ACC112 (cell line): ENCODE data around the gene RBM10.

Experiments used
- H2AFZ ChIP-seq: fragments of 200-600 bp; sonication (generic); one replicate; pipeline ENCODE4 v1.6.0; 2017; ENCODE audit warnings: antibody characterized with exemption, low read length; ENCODE audit not compliant: unreplicated experiment
- H3K27ac ChIP-seq: fragments of 200-600 bp; sonication (generic); 2 replicates; pipeline ENCODE4 v1.5.1; 2014; ENCODE audit warnings: low read depth, mild to moderate bottlenecking, antibody characterized with exemption, low read length, moderate library complexity
- H3K27me3 ChIP-seq: fragments of 200-600 bp; sonication (generic); 2 replicates; pipeline ENCODE4 v1.6.1; 2014; ENCODE audit warnings: mild to moderate bottlenecking, antibody characterized with exemption, low read length, moderate library complexity, mixed read lengths; ENCODE audit not compliant: insufficient read depth
- H3K36me3 ChIP-seq: fragments of 200-600 bp; sonication (generic); 2 replicates; pipeline ENCODE4 v1.6.1; 2016; ENCODE audit warnings: mild to moderate bottlenecking, antibody characterized with exemption, low read length, moderate library complexity, mixed read lengths; ENCODE audit not compliant: insufficient read depth
- H3K4me1 ChIP-seq: fragments of 200-600 bp; sonication (generic); one replicate; pipeline ENCODE4 v1.6.1; 2016; ENCODE audit warnings: low read length, mixed read lengths; ENCODE audit not compliant: insufficient read depth, unreplicated experiment, control insufficient read depth
- H3K4me3 ChIP-seq: fragments of 200-600 bp; sonication (generic); 2 replicates; pipeline ENCODE4 v1.5.1; 2014; ENCODE audit warnings: mild to moderate bottlenecking, low read depth, low read length
- H3K79me2 ChIP-seq: fragments of 200-600 bp; sonication (generic); one replicate; pipeline ENCODE4 v1.6.0; 2016; ENCODE audit warnings: low read length; ENCODE audit not compliant: control insufficient read depth, unreplicated experiment, insufficient read depth

RBM10 gene

DNA sequence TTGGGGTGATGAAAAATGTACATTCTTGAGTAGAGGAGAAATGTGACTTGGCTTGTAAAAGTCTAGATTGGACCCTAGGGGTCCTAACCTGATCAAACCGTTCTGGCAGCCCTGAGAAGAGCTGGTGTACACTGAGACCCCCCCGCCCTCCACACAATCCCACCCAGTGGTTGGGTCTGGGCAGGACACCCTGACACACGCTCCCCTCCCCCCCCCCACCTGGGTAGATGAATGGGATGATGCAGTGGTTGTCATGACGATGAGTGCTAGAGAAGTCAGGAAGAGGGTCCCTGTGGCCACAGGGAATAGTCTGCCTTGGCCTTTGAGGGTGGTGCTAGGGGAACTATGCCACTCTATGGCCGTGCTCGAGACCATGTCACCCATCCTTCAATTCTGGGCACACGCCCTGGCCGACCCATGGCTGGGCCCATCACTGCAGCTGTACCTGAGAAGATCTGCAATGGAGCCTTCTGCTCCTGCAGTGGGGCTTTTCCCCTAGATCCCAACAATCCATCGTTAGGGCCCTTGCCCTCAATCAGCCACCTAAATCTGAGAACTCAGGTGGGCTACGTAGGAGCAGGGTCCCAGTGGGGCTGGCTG is 77.8 kb downstream of the RBM10 start:
- Histone ChIP-seq H3K4me1 (peaks cover 10% of the 10 kb centered on the region), H2AFZ (no peak overlapping the region), H3K79me2 (peaks cover 46% of the 10 kb centered on the region), H3K27ac (no peak overlapping the region), H3K4me3 (no peak overlapping the region), H3K36me3 (no peaks in the 10 kb centered on the region; the same call in 1 of the 2 replicates), H3K27me3 (no peaks in the 10 kb centered on the region)

DNA sequence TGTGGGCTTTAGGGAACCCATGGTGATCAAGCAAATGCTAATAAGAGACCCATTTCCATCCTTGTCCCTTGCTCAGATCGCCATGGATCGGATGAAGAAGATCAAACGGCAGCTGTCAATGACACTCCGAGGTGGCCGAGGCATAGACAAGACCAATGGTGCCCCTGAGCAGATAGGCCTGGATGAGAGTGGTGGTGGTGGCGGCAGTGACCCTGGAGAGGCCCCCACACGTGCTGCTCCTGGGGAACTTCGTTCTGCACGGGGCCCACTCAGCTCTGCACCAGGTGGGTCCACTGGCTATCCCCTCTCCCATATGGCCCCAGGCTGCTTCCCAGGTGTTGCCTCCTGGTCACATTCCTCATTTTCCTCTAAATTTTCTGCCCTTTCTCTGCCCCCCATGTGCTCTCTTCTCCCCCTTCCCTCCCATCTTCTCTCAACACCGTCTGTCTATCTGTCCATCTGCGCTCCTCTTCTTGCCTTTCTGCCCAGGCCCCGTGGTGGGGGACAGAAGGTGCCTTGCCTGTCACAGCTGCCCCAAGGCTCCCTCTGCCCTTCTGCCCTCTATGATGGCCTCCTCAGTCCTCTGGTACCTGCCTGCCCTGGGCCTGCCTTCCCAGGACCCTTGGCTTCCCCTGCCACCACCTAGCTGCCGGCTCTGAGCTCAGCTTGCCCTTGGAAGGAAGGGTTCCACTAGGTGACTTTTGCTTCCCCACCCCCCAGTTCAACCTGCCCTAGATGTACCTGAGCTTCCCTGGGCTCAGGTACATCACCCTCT is 78.6 kb downstream of the RBM10 start:
- H3K27ac ChIP-seq = no peak overlapping the region
- H3K4me1 ChIP-seq = peaks cover 10% of the 10 kb centered on the region
- peaks cover 4% of the 10 kb centered on the region; the same call in 1 of the 2 replicates for H3K36me3 ChIP-seq
- peaks cover 45% of the 10 kb centered on the region for H3K79me2 ChIP-seq
- no peaks in the 10 kb centered on the region for H3K27me3 ChIP-seq
- H3K4me3 ChIP-seq = no peak overlapping the region
- H2AFZ ChIP-seq = no peak overlapping the region

DNA sequence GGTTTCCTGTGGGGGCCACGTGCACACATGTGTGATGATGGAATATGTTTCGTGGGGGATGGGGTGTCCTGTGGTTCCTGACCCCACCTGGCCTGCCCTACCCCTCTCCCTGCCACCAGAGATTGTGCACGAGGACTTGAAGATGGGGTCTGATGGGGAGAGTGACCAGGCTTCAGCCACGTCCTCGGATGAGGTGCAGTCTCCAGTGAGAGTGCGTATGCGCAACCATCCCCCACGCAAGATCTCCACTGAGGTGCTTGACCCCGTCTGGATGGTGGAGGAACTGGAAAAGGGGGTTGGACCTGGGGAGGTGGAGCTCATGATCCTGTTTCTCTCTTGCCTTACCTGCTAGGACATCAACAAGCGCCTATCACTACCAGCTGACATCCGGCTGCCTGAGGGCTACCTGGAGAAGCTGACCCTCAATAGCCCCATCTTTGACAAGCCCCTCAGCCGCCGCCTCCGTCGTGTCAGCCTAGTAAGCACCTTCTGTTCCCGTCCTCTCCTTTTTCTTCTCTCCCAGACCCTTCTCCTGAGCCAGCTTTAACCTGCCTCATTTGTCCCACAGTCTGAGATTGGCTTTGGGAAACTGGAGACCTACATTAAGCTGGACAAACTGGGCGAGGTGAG is 79.4 kb downstream of the RBM10 start:
- Histone ChIP-seq H3K27ac (no peak overlapping the region), H3K36me3 (peaks cover 4% of the 10 kb centered on the region; the same call in 1 of the 2 replicates), H2AFZ (no peak overlapping the region), H3K4me3 (no peak overlapping the region), H3K27me3 (no peaks in the 10 kb centered on the region), H3K79me2 (peaks cover 38% of the 10 kb centered on the region), H3K4me1 (peaks cover 10% of the 10 kb centered on the region)

DNA sequence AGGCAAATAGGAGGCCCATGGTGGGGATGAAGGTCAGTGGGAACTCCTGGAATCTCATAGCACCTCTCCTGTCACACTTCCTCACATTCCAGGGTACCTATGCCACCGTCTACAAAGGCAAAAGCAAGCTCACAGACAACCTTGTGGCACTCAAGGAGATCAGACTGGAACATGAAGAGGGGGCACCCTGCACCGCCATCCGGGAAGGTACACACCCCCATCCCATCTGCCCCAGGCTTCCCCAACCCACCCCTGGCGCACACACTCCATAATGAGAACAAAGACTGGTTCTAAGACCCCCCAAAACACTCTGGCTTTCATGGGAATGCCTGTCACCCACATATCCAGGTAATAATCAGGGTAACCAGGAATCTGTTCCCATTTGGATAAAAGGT is 79.9 kb downstream of the RBM10 start:
- H3K4me3 ChIP-seq = no peak overlapping the region
- peaks cover 10% of the 10 kb centered on the region for H3K4me1 ChIP-seq
- peaks cover 33% of the 10 kb centered on the region for H3K79me2 ChIP-seq
- H3K27me3 ChIP-seq = no peaks in the 10 kb centered on the region
- no peak overlapping the region for H3K27ac ChIP-seq
- H3K36me3 ChIP-seq = peaks cover 4% of the 10 kb centered on the region; the same call in 1 of the 2 replicates
- no peak overlapping the region for H2AFZ ChIP-seq

DNA sequence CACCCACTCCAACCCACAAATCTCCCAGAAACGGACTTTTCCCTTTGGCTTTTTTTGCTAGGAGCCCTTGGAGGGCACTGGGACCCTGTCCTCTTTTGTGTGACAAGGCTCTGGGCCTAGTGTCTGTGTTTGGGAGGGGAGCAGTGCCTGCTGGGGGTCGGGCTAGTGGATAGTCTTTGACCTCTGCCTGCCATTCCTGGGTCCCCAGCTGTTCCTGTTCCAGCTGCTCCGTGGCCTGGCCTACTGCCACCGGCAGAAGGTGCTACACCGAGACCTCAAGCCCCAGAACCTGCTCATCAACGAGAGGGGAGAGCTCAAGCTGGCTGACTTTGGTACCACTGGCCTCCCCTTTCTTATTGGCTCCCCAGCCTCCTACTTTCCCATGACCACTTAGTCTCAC is 81.0 kb downstream of the RBM10 start:
- Histone ChIP-seq H2AFZ (no peak overlapping the region), H3K79me2 (peaks cover 21% of the 10 kb centered on the region), H3K4me3 (no peak overlapping the region), H3K4me1 (no peaks in the 10 kb centered on the region), H3K27me3 (no peaks in the 10 kb centered on the region), H3K36me3 (peaks cover 4% of the 10 kb centered on the region; the same call in 1 of the 2 replicates), H3K27ac (no peak overlapping the region)

DNA sequence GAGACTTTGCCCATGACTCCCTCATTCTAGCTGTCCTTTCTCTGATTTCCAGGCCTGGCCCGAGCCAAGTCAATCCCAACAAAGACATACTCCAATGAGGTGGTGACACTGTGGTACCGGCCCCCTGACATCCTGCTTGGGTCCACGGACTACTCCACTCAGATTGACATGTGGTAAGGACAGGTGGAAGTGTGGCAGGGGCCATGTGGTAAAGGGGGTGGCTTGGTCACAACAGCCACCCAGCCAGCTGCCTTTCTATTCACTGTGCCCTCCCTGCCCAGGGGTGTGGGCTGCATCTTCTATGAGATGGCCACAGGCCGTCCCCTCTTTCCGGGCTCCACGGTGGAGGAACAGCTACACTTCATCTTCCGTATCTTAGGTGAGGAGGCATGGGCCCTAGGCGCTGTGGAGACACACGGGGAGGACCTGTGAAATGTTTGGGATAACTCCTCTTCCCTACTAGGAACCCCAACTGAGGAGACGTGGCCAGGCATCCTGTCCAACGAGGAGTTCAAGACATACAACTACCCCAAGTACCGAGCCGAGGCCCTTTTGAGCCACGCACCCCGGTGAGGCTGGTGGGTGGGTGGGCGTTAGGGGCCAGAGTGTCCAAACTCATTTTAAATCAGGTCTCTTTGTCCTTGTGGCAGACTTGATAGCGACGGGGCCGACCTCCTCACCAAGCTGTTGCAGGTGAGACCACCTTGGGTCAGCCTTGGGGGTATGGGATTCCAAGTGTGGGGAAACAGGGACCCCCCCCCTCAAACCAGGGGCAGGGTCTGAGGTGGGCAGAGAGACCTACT is 81.7 kb downstream of the RBM10 start:
- Histone ChIP-seq H3K36me3 (peaks cover 4% of the 10 kb centered on the region; the same call in 1 of the 2 replicates), H3K79me2 (peaks cover 14% of the 10 kb centered on the region), H3K4me3 (no peak overlapping the region), H2AFZ (no peak overlapping the region), H3K27me3 (no peaks in the 10 kb centered on the region), H3K27ac (no peak overlapping the region), H3K4me1 (no peaks in the 10 kb centered on the region)

DNA sequence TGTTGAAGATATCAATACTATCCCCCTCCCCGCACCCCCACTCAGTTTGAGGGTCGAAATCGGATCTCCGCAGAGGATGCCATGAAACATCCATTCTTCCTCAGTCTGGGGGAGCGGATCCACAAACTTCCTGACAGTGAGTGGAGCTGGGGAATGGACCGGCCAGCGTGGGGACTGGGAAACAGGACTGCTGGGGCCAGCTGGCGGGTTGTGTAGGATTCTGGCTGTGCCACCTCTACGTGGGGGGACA is 82.2 kb downstream of the RBM10 start:
- no peak overlapping the region for H2AFZ ChIP-seq
- peaks cover 12% of the 10 kb centered on the region for H3K79me2 ChIP-seq
- peaks cover 1% of the 10 kb centered on the region for H3K4me1 ChIP-seq
- H3K27ac ChIP-seq = no peak overlapping the region
- H3K4me3 ChIP-seq = no peak overlapping the region
- peaks cover 4% of the 10 kb centered on the region; the same call in 1 of the 2 replicates for H3K36me3 ChIP-seq
- H3K27me3 ChIP-seq = no peaks in the 10 kb centered on the region

DNA sequence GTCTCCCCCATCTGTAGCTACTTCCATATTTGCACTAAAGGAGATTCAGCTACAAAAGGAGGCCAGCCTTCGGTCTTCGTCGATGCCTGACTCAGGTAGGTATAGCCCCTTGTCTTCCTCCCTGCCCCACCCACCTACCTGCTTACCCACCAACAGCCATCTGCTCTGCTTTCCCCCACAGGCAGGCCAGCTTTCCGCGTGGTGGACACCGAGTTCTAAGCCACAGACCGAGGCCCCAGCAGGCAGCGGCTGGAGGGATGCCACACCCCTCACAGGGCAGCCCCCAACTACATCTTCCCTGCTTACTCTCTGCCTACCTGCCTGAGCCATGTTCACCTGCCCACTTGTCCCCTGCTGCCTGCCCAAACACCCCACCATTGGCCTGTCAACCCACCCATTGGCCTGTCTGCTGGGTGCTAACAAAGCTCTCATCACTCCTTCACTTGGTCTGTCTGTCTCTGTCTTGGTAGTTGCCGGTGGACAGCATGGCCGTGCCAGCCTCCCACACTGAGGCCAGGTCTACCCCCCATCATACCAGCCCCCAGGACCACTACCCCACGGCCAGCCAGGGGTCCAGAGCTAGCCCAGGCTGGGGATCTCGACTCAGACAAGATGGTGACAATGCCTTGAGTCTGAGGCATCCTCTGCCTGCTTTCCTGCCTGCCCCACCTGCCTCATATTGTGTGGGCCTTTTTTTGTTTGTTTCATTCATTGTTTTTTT is 83.7 kb downstream of the RBM10 start:
- Histone ChIP-seq H3K4me3 (no peak overlapping the region), H3K36me3 (peaks cover 4% of the 10 kb centered on the region; the same call in 1 of the 2 replicates), H3K27ac (no peak overlapping the region), H3K27me3 (no peaks in the 10 kb centered on the region), H3K4me1 (peaks cover 4% of the 10 kb centered on the region), H3K79me2 (peaks cover 8% of the 10 kb centered on the region), H2AFZ (no peak overlapping the region)

DNA sequence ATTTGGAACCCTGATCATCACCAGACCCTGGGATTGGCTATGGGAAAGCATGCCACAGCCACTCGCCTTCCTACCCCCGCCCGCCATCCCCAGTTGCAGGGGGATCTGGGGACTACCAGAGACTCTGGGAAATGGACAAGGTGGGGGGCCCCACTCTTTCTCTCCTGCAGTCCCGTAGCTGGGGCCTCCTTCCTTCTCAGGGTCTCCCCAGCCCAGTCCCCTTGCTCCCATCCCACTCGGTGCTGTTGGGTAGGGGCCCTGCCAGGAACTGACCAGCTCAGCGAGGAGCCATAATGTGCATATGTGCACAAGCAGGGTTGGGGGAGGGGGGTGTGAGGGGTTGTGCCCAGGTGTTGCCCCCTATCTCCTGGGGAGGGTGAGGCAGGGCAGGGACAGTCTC is 84.4 kb downstream of the RBM10 start:
- Histone ChIP-seq H3K79me2 (peaks cover 15% of the 10 kb centered on the region), H3K4me3 (no peak overlapping the region), H3K4me1 (peaks cover 4% of the 10 kb centered on the region), H3K27me3 (no peaks in the 10 kb centered on the region), H3K36me3 (peaks cover 4% of the 10 kb centered on the region; the same call in 1 of the 2 replicates), H3K27ac (no peak overlapping the region), H2AFZ (no peak overlapping the region)
